ENCODE measurements around the gene SEPHS1.
"Not testable (repeated sequence)": the region's sequence is repeated elsewhere in the genome, so short reads cannot be mapped to it uniquely, and the experiment has no call there.

Gene SEPHS1

DNA sequence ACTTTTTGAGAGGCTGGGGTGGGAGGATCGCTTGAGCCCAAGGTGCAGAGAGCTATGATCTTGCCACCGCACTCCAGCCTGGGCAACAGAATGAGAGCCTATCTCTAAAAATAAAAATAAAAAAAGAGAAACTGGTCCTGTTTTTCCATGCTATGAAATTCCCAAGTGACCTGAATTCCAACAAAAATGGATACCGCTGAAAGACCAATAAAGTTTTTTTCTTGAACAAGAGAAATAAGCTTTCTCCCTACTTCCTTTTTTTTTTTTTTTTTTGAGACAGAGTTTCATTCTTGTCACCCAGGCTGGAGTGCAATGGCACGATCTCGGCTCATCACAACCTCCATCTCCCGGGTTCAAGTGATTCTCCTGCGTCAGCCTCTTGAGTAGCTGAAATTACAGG, 12.5 kb upstream of the SEPHS1 start:
- no peak for DNase-seq (ENCODE audit: low read depth)

DNA sequence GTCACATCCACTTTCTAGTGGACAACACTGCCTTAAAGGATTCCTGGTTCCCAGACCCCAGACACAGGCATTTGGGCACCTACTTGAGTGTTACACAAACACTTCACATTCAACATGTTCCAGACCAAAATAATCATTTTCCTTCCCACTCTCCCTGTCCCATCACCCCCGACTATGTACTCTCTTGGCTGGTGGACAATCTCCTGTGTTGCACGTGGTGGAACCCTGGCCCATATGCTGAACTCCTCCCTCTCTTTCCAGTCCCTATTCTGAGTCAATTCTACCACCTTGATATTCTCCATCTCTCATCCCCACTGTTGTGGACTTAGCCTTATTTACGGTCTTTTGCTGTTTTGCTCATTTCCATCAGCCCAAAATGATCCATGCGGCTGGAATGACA, 8.3 kb upstream of the SEPHS1 start:
- DNase-seq (ENCODE audit: low read depth), result no peak

DNA sequence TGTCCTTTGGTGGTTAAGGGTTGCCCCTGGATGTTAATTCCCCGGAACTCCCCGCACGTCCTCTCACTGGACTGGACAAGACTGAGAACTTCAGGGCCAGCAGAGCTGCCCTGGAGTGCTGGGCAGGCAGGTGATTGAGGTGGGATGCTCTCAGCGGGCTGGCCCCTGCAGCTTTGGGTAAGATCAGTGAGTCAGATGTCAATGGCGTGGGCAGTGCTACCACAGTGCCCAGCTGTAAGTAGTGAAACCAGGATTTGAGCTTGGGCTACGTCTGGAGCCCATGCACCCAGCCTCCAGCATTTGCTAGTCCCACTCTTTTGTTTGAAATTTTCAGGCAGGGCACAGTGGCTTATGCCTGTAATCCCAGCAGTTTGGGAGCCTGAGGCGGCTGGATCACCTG, 6.7 kb upstream of the SEPHS1 start:
- no peak for DNase-seq (ENCODE audit: low read depth)

DNA sequence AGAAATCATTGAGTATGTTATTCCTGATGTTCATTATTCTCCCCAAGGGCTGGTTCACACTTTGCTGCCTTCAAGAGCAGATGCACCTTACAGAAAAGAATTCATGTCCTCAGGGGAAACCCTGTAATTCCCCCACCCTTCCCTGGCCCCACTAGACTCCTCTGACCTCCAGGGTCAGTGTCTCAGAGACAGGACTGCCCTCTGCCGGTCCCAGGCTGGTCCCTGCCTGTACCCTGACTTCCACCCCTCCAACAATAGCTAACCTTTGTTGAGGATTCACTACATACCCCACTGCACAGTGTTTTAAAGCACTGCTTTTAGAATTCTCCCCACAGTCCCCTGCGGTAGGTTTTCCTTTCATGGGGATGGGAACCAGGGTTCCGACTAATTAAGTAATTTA, 4.4 kb upstream of the SEPHS1 start:
- DNase-seq (ENCODE audit: low read depth), result no peak

DNA sequence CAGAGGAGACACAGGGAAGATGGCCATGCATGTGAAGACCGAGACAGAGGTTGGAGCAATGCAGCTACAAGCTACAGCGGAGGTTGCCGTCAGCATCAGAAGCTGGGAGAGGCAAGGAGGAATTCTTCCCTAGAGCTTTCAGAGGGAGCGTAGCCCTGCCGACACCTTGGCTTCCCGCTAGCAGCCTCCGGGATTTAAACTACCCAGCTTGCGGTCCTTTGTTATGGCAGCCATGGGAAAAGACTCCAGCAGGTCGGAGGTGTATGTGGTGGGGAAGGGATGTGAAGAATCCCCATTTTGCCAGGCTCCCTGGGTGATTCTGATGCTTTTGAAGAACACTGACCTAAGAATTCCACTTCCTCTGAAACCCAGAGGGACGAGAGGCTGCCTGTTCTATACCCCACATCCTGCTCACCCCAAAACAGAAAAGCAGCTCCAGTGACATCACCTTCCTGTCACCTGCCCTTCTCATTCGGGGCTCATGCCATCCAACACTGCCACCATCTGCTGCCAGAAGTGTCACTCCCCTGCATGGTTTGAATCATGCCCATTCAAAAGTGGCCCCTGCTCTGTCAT, 3.3 kb upstream of the SEPHS1 start:
- DNase-seq (ENCODE audit: low read depth), result no peak

DNA sequence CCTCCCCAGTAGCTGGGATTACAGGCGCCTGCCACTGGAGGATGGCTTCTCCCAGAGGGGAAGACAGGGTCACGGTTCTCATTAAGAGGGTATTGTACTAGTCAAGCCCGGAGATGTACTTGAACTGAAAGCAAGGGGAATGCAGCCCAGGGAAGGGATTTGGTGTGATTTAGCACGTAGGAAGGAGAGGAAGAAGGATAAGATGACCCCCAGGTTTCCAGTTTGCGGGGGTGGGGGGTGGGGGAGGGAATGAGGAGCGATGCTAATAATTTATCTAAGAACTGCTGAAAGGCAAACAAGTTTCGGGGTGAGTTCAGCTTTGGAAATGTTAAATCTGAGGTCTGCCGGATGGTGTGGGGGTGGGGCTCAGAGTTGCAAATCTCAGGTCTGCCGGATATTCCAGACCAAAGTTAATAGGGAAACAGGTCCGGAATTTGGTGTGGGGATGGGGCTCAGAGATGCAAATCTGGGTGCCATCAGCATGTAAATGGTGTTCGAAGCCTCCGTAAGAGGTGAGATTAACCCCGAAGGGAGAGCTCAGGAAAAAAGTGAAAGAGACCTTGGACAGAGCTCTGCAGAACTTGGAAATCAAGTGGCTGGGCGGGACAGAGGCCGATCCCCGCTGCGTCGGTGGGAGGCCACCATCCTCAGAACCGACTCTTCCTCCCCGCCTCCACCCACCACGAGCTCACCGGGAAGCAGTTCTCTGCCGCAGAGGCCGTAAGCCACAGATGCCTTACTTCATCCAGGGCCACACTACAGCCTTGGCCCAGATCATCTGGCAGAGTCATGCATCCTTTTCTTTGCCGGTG, 1.6 kb upstream of the SEPHS1 start:
- no peak for DNase-seq (ENCODE audit: low read depth)

DNA sequence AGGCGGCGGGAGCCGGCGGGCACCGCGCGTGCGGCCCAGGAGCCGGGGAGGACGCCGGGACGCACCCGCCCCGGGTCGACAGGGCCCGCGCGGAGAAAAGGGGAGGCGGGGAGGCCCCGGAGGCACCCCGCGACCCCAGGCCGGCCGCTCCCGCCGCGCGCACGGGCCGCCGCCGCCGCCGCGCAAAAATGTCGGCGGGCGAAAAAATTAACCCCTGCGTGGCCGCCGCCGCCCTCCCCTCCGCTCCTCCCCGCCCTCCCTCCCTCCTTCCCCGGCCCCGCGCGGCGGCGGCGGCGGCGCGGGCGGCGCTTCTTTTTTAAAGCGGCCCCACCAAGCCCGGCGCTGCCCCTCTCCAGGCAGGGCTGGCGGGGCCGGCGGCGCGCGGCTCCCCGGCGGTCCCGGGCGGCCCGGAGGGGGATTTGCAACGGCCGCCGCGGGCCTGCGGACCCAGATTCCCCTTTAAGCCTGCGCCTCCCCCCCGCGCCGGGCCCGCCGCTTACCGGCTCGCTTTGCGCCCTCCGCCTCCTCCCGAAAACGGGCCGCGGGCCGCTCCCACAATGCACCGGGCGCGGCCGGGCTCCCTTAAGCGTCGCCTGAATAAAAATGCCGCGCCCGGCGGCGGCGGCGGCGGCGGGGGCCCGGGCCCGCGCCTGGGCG, 465 bp downstream of the SEPHS1 start:
- peak; percentile 26 for DNase-seq (ENCODE audit: low read depth)

DNA sequence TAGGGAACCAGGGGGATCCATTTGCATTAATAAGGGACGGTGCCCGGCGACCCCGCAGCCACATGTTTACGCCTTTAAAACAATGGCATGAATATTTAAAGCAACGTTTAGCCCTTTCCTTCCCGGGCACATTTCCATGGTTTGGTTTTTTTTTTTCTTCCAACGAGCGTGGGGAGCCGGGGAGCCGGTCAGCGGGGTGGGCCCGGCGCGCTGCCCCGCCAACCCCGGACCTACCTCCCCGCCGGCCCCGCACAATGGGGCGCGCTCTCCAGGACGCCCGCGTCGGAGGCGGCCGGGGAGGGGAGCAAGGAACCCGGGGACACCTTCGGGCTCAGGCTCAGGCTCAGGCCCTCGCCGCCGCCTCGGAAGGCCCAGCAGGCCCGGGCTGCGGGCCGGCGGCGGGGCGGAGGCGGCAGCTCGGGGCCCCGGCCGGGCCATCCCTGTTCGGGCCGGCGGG, 1.0 kb downstream of the SEPHS1 start:
- DNase-seq (ENCODE audit: low read depth), result no peak

DNA sequence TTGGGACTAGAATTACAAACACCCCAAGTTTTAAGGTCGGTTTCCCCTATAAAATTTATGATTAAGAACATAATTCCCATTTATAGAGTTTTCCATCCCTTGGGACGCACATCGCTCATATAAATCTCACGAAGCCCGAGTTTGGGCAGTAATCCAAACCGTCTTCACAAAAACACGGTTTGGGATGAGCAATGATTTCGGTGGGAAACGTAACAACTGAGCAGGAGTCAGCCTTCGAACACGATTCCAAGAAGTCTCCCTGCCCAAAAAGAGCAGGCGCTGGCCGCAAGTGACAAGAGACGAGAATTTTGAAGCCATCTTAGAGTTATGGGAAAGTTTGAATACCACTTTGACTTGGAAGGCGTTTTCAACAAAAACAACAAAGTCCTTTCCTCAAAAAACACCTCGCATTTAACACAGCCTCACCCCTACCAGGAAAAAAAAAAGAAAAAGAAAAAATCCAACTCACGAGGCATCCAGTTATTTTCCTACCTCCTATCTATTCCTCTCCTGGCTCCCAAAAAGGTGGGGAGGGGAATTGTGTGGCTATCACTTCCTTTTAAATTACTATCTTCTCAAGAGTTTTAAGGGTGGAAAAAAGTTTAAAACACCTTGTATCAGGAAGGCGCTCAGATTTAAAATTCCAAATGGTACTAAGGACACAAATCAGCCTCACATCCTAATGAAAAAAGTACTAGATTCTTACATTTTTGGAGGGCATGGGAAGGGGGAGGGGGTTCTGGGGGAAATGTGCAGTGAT, 1.6 kb downstream of the SEPHS1 start:
- DNase-seq (ENCODE audit: low read depth), result no peak

DNA sequence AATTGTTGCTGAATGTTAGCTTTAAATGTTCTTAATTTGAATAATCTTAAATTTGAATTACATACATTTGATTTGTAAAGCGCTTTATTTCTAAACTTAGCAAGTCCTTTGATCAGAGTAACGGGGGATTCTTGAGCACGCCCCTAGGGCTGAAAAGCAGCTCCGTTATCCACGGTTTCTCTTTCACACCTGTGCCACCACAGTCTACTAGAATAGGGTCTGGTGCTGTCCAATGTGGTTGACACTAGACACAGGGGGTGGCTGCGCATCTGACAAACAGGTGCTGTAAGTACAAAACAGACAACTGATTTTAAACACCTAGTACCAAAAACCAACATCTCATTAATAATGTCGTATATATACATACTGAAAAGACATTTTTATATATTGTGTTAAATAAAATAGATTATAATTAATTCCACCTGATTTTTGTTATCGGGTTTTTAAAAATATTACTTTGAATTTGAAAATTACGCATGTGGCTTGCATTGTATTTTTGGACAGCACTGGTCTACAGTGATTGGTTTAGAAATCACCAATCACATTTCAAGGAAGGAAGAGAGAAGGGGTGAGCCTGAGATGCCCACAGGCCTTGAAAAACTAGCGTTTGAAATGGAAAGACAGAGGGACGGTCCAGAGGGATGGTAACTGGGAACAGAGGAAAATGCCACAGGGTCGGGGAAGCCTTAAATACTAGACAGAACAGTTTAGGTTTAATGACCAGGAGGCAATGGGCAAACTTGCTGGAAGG, 7.3 kb downstream of the SEPHS1 start:
- DNase-seq (ENCODE audit: low read depth), result no peak

DNA sequence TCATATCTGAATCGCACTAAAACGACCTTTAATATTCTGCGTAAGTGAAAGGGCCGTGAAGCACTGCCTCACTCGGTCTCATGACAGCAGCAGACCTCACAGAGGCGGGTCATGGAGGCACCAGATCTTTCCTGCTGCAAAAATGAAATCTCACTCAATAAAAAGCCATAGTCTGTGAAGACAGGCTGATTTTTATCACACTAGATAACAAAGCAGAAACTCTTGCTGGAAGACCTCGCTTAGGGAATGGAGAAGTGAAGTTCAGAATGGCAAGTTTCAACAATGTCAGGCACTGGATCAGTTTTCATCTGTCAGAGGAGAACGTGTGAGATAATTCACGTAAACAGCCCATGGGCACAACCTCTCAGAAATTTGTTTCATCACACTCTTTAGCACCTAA, 8.0 kb downstream of the SEPHS1 start:
- no peak for DNase-seq (ENCODE audit: low read depth)

DNA sequence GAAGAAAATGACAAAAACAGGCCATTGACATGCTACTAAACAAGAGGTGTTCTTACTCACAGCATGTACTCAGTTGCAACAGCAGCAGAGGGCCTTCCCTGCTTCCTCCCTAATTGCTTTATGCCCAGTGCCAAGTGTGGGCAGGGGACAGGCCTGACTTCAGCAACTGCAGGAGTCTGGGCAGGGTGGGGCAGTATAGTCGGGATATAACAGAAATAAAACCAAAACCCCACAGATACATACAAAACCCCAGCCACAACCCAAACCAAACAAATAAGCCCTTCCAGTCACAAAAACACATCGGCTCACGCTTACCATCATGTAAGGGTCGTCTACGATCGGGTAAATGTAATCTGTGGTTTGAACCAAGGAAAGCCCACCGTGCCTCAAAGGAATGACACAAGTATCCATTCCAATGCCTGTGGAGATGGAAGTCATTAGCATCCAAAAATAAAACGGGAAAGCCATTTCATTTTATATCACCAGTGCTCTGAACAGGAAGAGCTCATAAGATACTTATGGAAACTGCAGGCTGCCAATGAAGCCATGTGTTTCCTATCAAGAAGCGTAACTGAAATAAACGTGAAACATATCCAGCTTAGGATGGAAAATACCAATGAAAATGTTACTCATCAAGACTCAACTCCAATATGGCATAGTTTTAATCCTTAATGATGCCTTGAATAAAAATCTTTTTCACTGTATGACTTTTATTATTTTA, 9.5 kb downstream of the SEPHS1 start:
- DNase-seq (ENCODE audit: low read depth), result no peak

DNA sequence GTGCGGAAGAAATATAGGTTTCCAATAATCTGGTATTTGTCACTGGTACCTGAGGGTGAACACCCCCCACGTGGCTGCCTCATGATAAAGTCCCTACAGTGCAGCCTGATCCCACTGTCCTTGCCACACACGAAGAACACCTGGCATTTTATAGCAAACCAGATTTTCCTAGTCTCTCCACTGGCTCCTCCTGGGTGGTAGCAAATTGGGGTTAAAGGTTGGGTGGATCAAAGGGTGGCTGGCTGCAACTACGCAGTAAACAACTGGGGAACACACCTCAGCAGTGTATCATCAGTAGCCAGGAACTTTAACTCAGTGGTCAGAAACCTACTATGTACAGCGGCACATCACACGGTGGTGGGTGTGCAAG, 10.3 kb downstream of the SEPHS1 start:
- DNase-seq (ENCODE audit: low read depth), result no peak

DNA sequence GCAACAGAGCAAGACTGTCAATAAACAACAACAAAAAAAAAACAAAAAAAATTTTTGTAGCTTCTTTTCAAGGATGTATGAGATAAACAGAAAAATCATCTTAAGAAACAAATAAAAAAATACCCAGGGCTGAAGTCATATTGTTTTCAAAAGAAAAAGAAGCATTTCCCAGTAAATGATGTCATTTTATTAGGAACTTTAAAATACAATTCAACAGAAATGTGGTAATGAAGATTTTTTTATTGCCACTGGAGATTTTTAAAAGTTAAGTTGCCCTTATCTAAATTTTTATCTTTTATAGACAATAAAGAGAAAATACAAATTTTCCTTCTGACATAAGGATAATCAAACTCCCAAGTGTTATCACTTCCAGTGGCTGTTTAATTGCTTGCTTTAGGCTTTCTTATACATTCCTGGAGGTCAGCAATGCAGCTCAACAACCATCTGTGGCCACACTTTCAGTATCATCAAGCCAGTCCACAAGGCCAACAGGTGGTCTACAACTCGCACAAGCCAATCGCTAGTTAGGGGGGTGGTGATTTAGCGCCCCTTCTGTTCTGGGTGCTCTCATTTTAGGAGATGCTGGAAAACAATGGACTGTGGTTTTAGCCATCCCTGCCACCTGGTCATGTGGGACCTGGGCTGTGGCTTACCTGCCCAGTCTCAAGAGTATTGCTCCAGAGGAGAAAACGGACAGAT, 10.8 kb downstream of the SEPHS1 start:
- no peak for DNase-seq (ENCODE audit: low read depth)

DNA sequence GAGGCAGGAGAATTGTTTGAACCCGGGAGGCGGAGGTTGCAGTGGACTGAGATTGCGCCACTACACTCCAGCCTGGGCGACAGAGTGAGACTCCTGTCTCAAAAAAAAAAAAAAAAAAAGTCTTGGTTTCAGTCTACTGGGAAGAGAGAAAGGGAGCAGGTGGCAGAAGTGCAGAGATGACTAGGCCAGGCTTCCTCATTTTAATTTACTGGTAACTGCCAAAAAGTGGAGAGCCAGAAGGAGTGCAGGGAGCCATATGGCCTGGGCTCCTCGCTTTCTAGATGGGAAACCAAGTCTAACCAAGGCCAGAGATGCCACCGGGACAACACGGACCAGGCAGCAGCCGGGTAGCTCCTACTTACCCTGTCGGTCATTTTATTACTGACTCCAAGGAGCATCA, 12.2 kb downstream of the SEPHS1 start:
- DNase-seq (ENCODE audit: low read depth), result no peak

DNA sequence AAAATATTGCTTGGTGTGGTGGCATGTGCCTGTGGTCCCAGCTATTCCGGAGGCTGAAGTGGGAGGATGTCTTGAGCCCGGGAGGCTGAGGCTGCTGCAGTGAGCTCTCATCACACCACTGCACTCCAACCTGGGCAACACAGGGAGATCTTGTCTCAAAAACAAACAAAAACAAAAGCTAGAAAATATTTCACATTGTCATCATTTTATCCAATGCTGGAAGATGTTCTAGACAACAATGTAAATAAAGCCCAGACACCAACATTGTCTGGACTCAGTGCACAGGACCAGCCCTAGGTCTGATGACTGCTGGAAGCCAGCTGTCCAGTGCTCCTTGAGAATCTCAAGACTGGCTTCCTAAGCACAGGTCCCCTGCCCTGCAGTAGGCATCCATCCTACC, 13.5 kb downstream of the SEPHS1 start:
- DNase-seq (ENCODE audit: low read depth), result no peak

DNA sequence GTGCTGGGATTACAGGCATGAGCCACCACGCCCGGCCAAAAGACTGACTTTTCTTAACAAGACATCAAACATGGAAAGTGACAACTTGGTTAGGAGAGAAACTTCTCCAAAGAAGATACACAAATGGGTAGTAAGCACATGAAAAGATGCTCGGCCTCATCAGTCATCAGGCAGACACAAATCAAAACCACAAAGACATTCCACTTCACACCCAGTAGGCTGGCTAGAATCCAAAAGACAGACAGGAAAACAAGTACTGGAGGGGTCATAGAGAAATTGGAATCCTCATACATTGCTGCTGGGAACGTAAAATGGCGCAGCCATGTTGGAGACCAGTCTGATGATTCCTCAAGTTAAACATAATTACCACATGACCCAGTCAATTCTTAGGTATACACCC, 16.4 kb downstream of the SEPHS1 start:
- DNase-seq (ENCODE audit: low read depth), result no peak

DNA sequence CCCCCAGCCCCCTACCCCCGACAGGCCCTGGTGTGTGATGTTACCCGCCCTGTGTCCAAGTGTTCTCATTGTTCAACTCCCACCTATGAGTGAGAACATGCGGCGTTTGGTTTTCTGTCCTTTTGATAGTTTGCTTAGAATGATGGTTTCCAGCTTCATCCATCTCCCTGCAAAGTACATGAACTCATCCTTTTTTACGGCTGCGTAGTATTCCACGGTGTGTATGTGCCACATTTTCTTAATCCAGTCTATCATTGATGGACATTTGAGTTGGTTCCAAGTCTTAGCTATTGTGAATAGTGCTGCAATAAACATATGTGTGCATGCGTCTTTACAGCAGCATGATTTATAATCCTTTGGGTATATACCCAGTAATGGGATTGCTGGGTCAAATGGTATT, 17.1 kb downstream of the SEPHS1 start:
- not testable (repeated sequence) for DNase-seq (ENCODE audit: low read depth)

DNA sequence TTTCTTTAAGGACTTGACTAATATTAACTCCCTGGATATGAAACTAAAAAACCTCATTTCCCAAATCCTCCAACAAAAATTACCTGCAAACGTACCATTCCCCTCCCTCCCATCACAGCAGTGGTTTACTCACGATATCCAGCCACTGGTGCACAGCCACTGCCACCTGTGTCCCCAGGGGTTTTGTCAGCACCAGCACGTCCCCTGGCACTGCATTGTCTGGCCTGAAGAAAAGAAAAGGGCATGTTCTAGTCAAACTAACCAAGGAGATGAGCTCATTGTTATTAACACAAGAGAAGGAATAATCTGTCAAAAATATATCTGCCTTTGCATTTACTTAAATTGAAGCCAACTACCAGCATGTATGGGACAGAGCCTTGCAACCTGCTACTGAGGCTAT, 18.5 kb downstream of the SEPHS1 start:
- no peak for DNase-seq (ENCODE audit: low read depth)

DNA sequence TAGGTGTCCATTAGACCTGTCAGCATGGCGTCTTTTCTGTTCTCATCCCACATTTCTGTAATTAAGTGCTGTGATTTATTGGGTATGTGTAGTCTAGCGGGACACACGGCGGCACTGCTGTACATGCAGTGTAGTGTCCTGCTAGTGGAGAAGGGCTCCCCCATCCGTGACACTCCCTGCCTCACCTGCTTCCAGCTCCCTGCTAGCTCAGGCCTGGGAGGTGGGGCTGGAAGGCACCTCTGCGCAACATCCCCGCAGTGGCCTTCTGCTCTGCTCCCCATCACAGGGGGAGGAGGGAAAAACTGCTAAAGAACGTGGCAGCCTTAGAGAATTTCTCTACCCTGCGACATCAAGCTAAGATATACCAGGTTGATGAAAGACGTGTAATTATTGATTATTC, 19.5 kb downstream of the SEPHS1 start:
- no peak for DNase-seq (ENCODE audit: low read depth)

DNA sequence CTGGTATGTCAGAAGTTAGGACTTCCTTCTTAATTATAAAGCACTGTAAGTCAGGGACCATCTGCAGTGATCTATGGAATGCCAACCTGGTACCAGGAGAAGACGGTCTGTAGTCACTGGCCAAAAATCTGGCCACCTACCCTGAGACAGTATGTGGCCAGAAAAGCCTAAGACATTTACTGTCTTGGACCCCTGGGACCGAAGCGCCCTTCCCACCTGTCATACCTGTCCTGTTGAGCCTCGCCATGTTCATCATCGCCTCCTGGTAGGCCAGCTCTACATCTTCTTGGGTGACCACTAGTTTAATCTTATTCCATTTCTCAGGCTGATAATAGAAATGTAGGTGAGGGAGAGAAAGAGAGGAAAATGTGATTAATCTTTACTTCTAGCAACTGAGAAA, 20.0 kb downstream of the SEPHS1 start:
- no peak for DNase-seq (ENCODE audit: low read depth)
